HL-60/S4 treated with retinoic acid at 250 ng/mL for 4 days and 3 days (cell line): ENCODE measurements around the gene TUBB.
"Not testable (repeated sequence)": the region's sequence is repeated elsewhere in the genome, so short reads cannot be mapped to it uniquely, and the experiment has no call there.

Experiments used
- in situ Hi-C: fragments of 300-500 bp; cut with MboI; formaldehyde crosslinking; loops from 2 replicates; pipeline ENCODE4 v1.7.0; 2022; ENCODE audit warnings: low sequenced_read_pairs

The TUBB gene

GRCh38 chr6:30756405-30757003 is 36.4 kb downstream of the TUBB start:
- in situ Hi-C loops = not testable (repeated sequence)

- in situ Hi-C loops = no loop called here
These were observed 37.2 kb downstream of the TUBB start for GRCh38 chr6:30757261-30757904.

GRCh38 chr6:30759575-30760239 is 39.6 kb downstream of the TUBB start:
- in situ Hi-C loops = no loop called here

- in situ Hi-C loops = no loop called here
These were observed 40.4 kb downstream of the TUBB start for GRCh38 chr6:30760549-30760948.

- in situ Hi-C loops = no loop called here
These were observed 41.8 kb downstream of the TUBB start for GRCh38 chr6:30761791-30762429.

DNA sequence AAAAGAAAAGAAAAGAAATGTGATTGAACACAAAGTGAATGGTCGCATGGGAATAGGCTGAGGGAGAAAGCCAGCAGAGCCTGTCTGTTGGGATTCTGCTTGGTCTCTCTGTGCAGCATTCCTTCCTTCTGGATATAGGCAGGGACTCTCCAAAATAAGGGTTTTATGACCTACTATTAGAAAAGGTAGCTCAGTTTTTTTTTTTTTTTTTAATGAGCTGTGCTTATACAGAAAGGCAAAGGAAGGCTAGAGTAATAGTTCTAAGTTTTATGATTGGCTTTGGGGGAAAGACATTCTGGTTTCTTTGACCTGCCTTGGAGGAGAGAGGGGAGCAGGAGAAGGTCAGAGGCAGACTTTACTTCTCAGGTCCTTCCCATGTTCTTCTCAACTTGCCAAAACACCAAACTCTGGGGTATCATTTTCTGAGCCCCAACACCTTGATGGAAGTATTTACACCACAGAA is 43.0 kb downstream of the TUBB start:
- in situ Hi-C loops = no loop called here

GRCh38 chr6:30763618-30764489 is 43.7 kb downstream of the TUBB start:
- in situ Hi-C loops = no loop called here

DNA sequence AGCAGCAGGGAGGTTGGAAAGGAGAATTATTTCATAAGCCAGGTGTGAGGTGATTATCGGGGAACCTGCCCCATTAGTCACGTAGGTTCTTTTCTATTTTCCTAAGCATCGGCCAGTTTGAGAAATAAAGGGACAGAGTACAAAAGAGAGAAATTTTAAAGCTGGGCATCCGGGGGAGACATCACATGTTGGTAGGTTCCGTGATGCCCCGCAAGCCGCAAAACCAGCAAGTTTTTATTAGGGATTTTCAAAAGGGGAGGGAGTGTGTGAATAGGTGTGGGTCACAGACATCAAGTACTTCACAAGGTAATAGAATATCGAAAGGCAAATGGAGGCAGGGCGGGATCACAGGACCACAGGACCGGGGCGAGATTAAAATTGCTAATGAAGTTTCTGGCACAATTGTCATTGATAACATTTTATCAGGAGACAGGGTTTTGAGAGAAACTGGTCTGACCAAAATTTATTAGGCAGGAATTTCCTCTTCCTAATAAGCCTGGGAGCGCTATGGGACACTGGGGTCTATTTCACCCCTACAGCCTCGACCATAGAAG is 44.4 kb downstream of the TUBB start:
- in situ Hi-C loops = not testable (repeated sequence)

DNA sequence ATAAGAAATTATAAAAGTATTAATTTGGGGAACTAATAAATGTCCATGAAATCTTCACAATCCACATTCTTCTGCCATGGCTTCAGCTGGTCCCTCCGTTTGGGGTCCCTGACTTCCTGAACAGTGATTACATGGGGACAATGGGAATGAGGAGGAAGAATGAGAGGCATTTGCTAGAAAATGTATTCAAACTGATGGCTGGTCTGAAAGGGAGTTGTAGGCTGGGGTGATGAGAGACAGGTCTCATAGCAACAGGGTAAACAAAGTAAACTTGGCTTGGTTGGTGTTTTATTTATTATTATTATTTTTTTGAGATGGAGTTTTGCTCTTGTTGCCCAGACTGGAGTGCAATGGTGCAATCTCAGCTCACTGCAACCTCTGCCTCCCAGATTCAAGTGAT is 45.3 kb downstream of the TUBB start:
- in situ Hi-C loops = not testable (repeated sequence)

GRCh38 chr6:30766461-30767157 is 46.5 kb downstream of the TUBB start:
- in situ Hi-C loops = no loop called here

GRCh38 chr6:30767158-30767943 is 47.2 kb downstream of the TUBB start:
- in situ Hi-C loops = no loop called here

- in situ Hi-C loops = no loop called here
These were observed 47.8 kb downstream of the TUBB start for GRCh38 chr6:30767944-30768301.

- in situ Hi-C loops = no loop called here
These were observed 48.5 kb downstream of the TUBB start for GRCh38 chr6:30768634-30769087.

GRCh38 chr6:30769088-30769852 is 49.1 kb downstream of the TUBB start:
- in situ Hi-C loops = no loop called here

DNA sequence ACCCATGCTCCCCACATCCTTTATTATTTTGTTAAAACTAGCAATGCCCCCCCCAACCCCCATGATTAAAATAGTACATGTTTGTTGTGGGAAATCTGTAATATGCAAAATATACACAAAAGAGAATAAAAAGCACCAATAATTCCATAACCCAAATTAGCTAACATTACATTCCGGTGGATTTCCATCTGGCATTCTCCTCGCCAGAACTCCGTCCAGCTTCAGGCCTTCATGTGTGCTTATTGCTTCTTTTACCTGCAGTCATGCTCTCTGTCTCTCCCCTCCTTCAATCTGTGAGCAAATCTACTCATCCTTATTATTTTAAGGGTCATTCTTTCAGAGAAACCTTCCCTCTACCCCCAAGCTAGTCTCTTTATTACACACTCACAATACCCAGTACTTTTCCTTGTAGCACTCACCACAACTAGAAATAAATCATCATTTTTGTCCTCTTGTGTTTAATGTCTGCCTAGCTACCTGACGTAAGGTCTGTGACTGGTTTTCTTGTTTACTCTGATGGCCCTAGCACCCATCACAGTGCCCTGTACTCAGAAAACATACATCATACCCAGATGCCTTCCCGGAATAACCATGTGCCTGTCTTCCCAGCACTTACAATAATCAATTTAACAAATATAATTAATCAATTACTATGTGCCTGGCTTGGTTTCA is 49.8 kb downstream of the TUBB start:
- in situ Hi-C loops = no loop called here

DNA sequence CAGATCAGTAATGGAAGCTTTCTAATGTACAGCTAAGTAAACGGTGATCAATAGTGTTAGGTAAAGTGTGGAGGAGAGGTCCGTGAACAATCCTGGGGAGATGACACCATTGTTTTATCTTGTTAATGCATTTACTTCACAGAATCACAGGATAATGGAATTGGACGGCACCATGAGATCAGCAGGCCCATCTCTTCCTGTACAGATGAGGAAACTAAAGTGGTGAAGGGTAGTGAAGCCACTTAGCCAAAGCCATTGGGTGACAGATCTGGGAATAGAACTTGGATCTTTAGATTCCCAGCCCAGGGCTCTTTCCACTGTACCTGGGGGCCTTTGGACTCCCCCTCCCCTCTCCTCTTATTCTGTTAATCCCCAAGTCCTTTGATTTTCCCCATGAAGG is 50.4 kb downstream of the TUBB start:
- in situ Hi-C loops = no loop called here

DNA sequence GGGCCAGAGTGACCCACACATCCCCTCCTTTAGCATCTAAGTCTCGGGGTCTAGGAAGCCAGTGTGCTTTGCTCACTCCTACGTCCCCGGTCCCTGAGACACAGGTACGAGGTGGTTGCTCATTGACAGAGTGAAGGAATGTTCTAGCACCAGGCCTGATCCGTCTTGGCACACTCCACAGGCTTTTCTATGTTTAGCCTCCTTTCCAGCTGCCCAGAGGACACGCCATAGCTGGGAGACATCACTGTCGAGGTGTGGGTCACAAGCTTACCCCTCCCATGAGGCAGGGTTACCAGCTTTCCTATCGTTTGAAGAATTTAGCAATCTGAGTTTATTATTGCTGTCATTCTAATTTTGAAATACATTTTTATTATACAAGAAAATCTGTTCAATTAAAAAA is 54.5 kb downstream of the TUBB start:
- in situ Hi-C loops = no loop called here
